ENCODE results near the gene ENTHD1.
"Not testable (repeated sequence)": the region's sequence is repeated elsewhere in the genome, so short reads cannot be mapped to it uniquely, and the experiment has no call there.

Gene ENTHD1

DNA sequence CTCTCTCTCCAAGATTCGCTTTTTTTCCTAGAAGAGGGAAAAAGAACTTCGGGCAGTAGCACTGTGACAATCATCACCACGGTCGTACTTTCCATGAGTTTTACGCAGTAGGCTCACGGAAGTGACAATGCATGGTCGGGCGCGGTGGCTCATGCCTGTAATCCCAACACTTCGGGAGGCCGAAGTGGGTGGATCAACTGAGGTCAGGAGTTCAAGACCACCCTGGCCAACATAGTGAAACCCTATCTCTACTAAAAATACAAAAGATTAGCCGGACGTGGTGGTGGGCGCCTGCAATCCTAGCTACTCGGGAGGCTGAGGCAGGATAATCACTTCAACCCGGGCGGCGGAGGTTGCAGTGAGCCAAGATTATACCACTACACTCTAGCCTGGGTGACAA is 30.7 kb upstream of the ENTHD1 start:
- DNase-seq: no peak

- DNase-seq: no peak
Observed at GRCh38 chr22:39923696-39924095, 30.1 kb upstream of the ENTHD1 start.

DNA sequence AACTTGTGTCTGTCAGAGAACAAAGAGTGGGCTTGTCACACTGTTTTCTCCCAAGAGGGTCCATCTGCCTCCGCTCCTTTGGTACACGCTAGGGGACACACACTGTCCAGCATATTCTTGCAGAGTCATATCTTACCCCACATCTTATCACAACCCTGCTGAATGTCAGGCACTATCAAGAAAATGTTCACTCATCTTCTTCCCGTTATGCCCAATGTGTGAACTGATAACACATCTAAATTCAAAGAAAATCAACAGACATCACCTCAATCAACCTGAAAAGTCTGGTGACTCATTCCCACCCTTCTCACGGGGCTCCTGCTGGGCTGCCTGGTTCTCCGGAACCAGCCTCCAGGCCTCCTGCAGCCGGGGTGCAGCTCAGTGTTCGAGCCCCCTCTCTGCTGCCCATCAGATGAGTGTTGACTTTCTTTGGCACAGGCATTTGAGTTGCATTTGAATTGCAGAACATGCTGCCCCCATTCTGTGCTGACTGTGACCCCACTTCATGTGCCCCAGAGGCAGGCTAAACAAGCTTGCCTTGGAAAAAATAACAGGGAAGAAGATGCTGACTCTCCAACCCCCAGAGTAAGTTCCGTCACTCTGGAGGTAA is 26.7 kb upstream of the ENTHD1 start:
- peak in 4 of 5 experiments; percentile 39 to 94 (median 62) for DNase-seq

GRCh38 chr22:39917776-39918495 is 24.4 kb upstream of the ENTHD1 start:
- DNase-seq: no peak

DNA sequence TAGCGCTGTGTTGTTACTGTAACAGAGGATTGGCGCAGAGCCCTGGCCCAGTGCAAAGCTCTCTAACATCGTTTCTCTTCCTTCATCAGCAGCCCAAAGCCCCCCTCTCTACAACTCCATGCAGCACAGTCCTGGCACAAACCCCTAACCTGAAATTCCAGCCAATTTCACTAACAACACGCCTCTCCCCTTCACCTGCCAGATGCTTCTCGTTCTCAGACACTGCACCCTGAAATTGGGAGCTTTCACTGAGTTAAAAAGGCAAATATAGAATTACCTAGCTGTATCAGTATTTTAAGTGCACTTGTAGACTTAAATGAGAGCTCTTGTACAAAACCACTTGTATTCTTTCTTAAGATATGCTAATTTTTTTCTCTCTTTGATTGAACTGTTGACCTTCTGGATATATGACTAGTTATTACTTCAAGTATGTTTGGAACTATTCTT is 23.7 kb upstream of the ENTHD1 start:
- no peak for DNase-seq

DNA sequence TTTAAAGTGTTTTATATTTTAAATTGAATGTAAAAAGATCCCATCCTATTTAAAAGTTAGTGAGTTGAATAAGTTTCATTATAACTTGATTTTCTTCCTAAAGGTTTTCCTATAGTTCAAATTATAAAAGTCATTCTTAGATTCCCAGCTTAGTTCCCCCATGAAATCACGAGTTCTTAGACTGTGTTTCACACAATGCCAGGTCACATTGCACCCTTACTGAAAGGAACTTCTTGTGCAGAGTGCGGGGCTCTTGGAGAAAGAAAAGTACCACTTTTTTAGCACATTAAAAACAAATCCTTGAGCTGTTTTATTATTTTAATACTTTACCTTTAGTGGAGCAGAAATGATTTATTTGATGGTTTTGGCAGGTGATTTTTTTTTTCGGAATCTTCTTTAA is 22.9 kb upstream of the ENTHD1 start:
- no peak for DNase-seq

DNA sequence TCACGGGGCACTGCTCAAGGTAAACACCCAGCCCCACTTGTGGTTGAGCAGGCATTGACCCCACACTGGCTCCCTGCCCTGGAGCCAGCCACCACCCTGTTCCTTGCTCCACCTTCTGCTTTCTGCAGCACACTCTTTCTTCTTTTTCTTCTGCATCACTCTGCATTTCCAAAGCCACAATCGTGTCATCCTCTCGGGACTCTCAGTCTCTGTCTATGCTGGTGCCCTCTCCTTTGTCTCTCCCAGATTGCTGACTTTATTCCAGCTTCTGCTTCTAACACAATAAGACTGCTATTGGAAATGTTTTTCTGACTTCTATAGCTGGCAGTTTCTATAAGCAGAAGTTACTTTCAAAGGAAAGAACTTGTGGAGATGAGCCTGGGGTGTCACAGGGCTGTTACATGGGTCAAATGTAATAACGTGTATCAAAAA is 21.8 kb upstream of the ENTHD1 start:
- DNase-seq: no peak

DNA sequence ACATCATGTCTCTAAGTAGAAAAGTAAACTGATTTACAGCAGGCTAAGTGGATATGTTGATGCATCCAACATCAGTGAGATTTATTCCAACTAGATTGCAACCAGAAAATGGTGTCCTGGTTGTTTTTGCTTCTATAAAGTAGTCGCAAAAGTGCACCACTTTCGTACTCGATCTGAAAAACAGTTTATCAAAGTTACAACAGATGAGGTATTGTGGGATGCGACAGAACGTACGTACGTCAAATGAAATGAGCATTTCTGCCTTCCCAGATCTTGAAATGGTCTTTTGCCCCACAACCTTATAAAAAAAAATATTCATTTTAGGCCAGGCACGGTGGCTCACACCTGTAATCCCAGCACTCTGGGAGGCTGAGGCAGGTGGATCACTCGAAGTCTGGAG is 21.0 kb upstream of the ENTHD1 start:
- DNase-seq: peak in 1 of 5 experiments; percentile 57

DNA sequence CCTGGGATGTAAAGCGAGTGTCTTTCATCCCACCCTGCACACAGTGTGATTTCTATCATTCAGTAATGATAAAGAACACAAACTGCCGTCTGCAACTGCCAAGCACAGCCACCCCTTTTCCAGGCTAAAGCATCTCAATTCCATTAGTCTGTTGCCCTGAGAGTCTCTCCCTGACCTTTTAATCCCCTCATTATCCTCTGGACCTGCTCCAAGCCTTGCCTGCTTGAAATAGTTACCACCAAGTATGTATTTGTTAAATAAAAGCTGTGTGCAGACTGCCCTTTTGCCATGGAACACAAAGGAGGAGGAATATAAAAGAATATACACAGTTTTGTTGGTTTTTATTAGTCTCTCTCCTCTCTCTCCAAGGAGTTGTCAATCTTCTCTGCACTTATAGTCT is 20.3 kb upstream of the ENTHD1 start:
- no peak for DNase-seq

DNA sequence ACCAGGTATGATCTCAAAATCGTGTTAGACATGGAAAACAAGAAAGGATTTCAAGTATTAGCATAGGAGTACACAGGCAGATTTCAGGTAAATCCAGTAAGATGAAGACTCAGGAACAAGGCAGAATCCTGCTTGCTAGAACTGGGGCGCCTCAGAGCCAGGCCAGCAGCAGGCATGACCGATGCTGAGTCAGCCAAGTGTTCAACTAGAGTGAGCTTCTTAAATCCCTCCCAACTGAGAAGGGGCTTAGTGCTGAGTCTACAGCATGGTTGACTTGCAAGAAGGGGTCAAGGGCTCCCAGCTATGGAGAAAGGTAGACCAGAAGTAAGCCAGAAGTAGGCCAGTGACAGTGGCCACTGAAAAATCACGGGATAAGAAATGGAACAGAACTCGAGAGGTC is 19.8 kb upstream of the ENTHD1 start:
- DNase-seq: no peak

- peak in 2 of 5 experiments; percentile 34 to 63 for DNase-seq
Observed at GRCh38 chr22:39910876-39911613, 17.5 kb upstream of the ENTHD1 start.

- peak in 1 of 5 experiments; percentile 66 for DNase-seq
Observed at GRCh38 chr22:39908737-39909136, 15.2 kb upstream of the ENTHD1 start.

DNA sequence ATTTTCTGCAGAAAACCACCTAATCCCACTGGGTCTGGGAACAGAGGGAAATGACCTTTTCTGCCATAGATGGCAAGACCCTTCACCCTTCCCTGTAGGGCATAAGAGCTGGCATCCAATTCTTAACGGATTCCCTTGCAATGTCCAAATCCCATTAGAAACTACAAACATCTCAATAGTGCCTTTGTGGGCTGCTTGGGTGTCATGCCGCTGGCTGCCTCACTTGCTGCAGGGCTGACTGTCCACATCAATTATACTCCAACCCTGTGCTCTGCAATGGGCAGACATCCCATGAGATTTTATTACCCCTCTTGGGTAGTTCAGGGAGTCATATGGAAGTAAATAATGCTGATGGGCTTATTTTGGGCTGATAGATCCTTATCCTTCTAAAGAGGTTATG is 14.6 kb upstream of the ENTHD1 start:
- no peak for DNase-seq

DNA sequence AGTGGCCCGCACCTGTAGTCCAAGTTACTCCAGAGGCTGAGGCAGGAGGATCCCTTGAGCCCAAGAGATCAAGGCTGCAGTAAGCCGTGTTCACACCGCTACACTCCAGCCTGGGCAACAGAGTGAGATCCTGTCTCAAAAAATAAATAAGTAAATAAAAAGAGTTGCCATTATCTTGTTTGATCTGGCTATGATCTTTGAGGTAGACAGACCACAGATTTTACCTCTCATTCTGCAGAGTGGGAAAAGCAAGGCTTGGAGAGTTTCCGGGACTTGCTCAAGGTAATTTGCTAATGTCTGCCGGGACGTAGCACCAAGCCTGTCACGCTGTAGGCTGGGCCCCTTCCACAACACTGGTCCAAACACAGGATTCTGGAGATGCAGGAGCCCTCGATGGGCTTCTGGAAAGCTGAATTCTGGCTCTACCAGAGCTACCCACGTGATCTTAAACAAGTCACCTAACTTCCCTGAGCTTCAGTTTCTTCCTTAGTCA is 14.1 kb upstream of the ENTHD1 start:
- DNase-seq: peak in 3 of 5 experiments; percentile 24 to 83 (median 59)

GRCh38 chr22:39907047-39907446 is 13.5 kb upstream of the ENTHD1 start:
- peak in 1 of 5 experiments; percentile 66 for DNase-seq

DNA sequence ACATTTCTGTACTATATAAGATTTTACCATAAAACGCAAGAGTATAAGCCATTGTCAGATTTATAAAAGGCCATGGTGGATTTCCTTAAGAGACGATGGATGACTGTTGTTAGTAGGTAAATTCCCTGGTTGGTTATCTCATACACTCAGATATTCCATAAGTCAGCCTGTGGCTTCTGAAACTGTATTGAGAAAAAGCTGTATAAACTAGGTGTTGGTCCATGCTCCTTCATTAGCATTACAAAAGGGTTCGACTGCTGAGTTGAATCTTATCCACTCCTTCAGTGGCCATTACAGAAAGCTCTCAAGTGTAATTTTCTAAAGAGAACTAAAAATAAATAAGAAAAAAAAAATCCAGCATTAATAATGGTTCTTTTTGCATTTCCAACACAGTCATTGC is 12.6 kb upstream of the ENTHD1 start:
- no peak for DNase-seq

DNA sequence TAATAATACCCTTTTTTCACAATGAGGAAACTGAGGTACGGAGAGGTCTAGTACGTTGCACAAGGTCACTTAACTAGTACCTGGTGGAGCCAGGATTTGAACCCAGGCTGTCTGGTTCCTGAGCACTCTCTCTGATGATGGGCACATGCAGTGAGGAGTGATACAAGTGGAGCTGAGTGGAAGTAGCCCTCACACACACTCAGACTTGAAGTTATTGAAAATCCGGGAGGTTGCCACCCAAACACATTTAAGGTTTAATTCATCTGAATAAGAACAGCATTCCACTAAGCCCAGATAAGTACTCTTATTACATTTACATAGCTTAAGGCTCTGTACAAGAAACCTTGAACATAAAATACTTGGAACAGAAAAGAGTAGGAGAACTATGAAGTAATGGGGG is 12.1 kb upstream of the ENTHD1 start:
- peak in 1 of 5 experiments; percentile 60 for DNase-seq

GRCh38 chr22:39904862-39905261 is 11.3 kb upstream of the ENTHD1 start:
- peak in 1 of 5 experiments; percentile 59 for DNase-seq

GRCh38 chr22:39904024-39904423 is 10.5 kb upstream of the ENTHD1 start:
- not testable (repeated sequence) for DNase-seq

DNA sequence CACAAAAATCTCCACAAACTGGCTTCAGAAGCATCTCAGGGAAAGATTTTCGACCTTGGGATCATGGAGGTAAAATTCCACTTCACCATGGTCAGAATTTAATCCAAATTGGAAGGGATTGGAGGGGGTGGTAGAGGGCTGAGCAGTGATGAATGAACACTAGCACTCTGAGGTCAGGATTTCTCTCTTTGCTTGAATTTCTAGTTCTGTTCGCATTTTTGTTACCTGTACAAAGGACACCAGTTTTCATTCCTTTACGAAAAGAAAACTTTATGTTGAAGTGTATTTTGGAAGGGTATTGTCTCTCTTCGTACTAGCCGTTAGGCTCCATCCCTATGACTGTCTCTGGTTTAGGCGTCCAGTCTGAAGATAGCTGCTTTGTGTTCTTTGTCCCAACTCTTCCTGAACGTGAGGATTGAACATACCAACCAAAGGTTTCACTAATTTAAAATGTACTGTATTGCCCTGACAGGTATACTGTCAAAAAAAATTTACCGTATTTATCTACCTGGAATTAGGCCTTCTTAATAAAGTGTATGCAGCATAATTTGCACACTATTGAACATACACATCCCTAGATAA is 8.1 kb upstream of the ENTHD1 start:
- no peak for DNase-seq

DNA sequence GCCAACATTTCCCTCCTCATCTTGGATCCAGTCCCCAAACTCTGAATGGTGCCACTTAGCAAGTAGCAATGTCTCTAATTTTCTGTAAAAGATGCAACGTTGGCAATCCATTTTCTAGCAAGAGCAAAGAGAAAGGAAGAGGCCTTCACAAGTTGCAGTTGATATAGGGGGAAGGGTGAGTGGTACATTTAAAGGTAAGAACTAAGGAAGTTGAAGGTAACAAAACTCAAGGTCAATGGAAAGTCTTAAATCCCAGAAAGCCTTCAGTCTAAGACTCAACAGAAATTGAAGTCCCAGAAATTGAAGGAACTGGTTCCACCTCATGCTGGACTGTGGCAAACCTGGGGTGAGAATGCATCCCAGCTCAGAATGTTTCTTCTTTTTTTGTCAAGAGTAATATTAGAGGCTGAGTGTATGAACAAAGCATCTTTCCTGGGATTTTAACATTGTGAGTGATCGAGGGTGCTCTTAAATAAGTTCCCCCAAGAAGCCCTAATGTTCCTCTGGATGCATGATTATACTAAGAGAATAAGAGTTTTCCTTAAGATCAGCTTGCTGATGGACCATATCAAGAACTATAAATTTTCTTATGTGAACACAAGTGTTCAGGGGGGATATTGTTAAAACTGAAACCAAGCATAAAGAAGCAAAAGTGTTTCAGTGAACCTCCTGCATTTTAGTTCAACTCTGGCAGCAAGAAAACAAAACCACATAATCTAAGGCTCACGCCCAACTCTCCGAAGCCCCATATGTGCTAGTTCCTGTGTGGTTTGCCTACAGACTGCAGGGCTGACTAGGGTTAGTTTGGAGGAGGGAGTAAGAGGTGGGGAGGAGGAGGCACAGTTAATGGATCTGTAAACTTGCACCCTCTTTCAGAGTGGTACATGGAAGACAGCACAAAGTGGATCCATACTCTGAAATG is 7.0 kb upstream of the ENTHD1 start, which contains the start of gene GRAP2:
GRAP2 (plus strand) TSS at position 779 of the 922 bp plus-strand sequence. CDS start 46,023 bp downstream, outside the sequence.
- DNase-seq: peak in 3 of 5 experiments; percentile 53 to 97 (median 86)

DNA sequence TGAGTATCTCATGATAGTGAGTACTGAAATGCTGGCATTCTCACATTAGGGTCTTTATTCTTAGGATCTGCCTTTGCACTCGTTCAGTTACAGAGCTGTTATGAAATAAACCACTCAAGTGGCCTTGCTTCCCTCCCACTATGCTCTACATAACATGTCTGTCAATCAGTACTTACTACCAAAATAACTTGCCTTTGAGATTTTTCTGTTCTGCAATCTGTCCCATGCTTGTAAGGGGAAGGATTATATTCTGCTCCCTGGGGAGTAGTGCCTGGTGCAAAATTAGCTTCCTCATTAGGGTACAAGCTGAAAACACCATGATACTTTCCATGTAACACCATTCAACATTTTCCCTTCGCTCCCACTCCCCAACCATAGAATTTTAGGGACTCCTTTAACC is 5.4 kb upstream of the ENTHD1 start:
- no peak for DNase-seq
